Neural cell (in vitro differentiated cells): ENCODE measurements around the gene SFRP2.

ENCODE experiments used
- EZH2 ChIP-seq: fragments of 200-600, 300-800 bp; shearing (Covaris generic), sonication (generic); IDR thresholded peaks from 2 replicates; pipeline ENCODE4 v1.6.1; 2014; ENCODE audit warnings: antibody characterized with exemption, low read length, borderline replicate concordance, mild to moderate bottlenecking; ENCODE audit not compliant: insufficient read depth, poor library complexity, severe bottlenecking
- MXI1 ChIP-seq: fragments of 450-650 bp; conservative IDR thresholded peaks from 2 replicates; pipeline ENCODE4 v1.6.1; 2014; ENCODE audit warnings: antibody characterized with exemption, mild to moderate bottlenecking; ENCODE audit not compliant: poor library complexity, severe bottlenecking
- POLR2AphosphoS5 ChIP-seq: IDR thresholded peaks from 2 replicates; pipeline ENCODE4 v1.6.1; 2012
- RAD21 ChIP-seq: fragments of 450-650 bp; conservative IDR thresholded peaks from 2 replicates; pipeline ENCODE4 v1.6.1; 2014; ENCODE audit warnings: antibody characterized with exemption, mild to moderate bottlenecking, moderate library complexity
- SMC3 ChIP-seq: fragments of 450-650 bp; conservative IDR thresholded peaks from 2 replicates; pipeline ENCODE4 v1.6.1; 2014; ENCODE audit warnings: antibody characterized with exemption, mild to moderate bottlenecking, moderate library complexity; ENCODE audit not compliant: poor library complexity
- TAF1 ChIP-seq: IDR thresholded peaks from 2 replicates; pipeline ENCODE4 v1.6.1; 2012; ENCODE audit warnings: low read depth
- TF ChIP-seq, protein P1 (sequence below): fragments of 450-650 bp; IDR thresholded peaks from 2 replicates; pipeline ENCODE4 v1.5.1; 2014; ENCODE audit warnings: antibody characterized with exemption, mild to moderate bottlenecking, moderate library complexity; ENCODE audit not compliant: poor library complexity, severe bottlenecking
- TF ChIP-seq, protein P2 (sequence below): IDR thresholded peaks from 2 replicates; pipeline ENCODE4 v1.6.1; 2012; ENCODE audit warnings: borderline replicate concordance

DNA sequence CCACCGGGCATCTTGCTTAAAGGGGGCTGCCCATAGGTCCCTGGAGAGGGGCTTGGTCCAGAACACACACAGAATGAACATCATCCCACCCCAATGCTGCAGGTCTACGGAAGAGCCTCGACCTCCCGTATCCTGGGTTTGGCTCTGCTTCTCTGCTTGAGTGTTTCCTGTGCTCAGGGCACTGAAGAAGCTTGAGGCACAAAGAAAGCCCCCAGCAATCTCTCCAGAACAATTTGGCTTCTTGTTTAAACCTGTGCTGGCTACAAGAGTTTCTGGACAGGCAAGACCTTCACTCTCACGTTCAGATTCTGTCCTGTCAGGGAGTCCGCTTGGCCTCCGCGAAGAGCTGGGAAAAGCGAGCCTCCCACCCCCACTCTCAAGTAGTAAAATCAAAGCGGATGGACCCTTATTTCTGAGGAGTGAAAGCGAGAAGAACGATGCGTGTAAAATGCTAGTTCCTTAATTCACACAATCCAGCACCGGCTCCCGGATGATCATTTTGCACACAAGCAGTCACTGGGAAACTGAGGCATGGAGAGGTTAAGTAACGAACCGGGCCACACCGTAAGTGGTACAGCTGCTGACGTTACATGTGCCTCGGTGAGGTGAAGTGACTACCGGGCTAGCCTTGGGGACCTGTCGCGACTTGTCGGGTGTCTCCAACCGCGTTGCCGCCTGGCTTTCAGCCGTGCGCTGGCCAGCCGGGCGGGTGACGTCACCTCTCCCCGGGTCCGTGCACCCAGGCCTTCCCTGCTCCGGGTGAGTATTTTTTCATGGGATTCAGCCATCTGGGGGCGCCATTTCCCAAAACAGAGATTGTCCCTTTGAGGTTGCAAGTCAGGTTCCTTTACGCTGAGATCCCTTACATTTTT, 3.1 kb upstream of the SFRP2 start:
- TF ChIP-seq, protein P1, sequence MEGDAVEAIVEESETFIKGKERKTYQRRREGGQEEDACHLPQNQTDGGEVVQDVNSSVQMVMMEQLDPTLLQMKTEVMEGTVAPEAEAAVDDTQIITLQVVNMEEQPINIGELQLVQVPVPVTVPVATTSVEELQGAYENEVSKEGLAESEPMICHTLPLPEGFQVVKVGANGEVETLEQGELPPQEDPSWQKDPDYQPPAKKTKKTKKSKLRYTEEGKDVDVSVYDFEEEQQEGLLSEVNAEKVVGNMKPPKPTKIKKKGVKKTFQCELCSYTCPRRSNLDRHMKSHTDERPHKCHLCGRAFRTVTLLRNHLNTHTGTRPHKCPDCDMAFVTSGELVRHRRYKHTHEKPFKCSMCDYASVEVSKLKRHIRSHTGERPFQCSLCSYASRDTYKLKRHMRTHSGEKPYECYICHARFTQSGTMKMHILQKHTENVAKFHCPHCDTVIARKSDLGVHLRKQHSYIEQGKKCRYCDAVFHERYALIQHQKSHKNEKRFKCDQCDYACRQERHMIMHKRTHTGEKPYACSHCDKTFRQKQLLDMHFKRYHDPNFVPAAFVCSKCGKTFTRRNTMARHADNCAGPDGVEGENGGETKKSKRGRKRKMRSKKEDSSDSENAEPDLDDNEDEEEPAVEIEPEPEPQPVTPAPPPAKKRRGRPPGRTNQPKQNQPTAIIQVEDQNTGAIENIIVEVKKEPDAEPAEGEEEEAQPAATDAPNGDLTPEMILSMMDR: no peak
- TF ChIP-seq SMC3 (no peak), EZH2 (no peak), TAF1 (no peak), MXI1 (no peak), RAD21 (no peak), POLR2AphosphoS5 (no peak)
- TF ChIP-seq, protein P2, sequence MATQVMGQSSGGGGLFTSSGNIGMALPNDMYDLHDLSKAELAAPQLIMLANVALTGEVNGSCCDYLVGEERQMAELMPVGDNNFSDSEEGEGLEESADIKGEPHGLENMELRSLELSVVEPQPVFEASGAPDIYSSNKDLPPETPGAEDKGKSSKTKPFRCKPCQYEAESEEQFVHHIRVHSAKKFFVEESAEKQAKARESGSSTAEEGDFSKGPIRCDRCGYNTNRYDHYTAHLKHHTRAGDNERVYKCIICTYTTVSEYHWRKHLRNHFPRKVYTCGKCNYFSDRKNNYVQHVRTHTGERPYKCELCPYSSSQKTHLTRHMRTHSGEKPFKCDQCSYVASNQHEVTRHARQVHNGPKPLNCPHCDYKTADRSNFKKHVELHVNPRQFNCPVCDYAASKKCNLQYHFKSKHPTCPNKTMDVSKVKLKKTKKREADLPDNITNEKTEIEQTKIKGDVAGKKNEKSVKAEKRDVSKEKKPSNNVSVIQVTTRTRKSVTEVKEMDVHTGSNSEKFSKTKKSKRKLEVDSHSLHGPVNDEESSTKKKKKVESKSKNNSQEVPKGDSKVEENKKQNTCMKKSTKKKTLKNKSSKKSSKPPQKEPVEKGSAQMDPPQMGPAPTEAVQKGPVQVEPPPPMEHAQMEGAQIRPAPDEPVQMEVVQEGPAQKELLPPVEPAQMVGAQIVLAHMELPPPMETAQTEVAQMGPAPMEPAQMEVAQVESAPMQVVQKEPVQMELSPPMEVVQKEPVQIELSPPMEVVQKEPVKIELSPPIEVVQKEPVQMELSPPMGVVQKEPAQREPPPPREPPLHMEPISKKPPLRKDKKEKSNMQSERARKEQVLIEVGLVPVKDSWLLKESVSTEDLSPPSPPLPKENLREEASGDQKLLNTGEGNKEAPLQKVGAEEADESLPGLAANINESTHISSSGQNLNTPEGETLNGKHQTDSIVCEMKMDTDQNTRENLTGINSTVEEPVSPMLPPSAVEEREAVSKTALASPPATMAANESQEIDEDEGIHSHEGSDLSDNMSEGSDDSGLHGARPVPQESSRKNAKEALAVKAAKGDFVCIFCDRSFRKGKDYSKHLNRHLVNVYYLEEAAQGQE: no peak
